HCT116 (cell line): ENCODE measurements around the gene PGRMC2. TPM values are rescaled to one million over a fixed set of nuclear protein-coding genes. Genes with fewer than 3 reads are reported as not detected.

Source experiments
- ATAC-seq: fragments of 200-7000 bp; cut with Tn5 transposase; 2 replicates; pipeline ENCODE4 v1.9.1; 2020; ENCODE audit warnings: mild to moderate bottlenecking, moderate library complexity
- BruUV-seq: library from RNA; stranded (reverse); fragments of 400-500 nt; replicated peaks from 2 replicates; lab custom pipeline; 2021; lab: Mats Ljungman, UMichigan
- CTCF ChIA-PET: fragments of 300-600 bp; sonication (Branson Sonifier 250); formaldehyde crosslinking; loops from one replicate; lab custom pipeline; 2021; ENCODE audit warnings: antibody characterized with exemption; lab: Charles Lee
- POLR2A ChIA-PET: fragments of 300-600, 350-600 bp; sonication (Branson Sonifier 250); formaldehyde crosslinking; loops from one replicate; lab custom pipeline; 2021; ENCODE audit warnings: antibody characterized with exemption; lab: Charles Lee
- RAD21 ChIA-PET, 2 experiments: fragments of 300-600 bp; sonication (Branson Sonifier 250); formaldehyde crosslinking; loops; one replicate each; lab custom pipeline; 2023; ENCODE audit warnings: low total read pairs in 2 of 2; ENCODE audit not compliant: uncharacterized antibody in 2 of 2, unreplicated experiment in 2 of 2, low non-redundant PET in 1 of 2; lab: Charles Lee
- DNase-seq: peaks from one replicate; pipeline ENCODE4 v3.0.0-alpha.2; 2010; ENCODE audit warnings: low read depth, low spot score
- H2AFZ ChIP-seq: fragments of 200-600 bp; shearing (Covaris generic), sonication (generic); 2 replicates; pipeline ENCODE4 v1.6.1; 2017; ENCODE audit warnings: low read depth, mixed run types, mixed read lengths, antibody characterized with exemption, low read length; ENCODE audit not compliant: poor library complexity, severe bottlenecking
- H3K27ac ChIP-seq: 2 replicates; pipeline ENCODE4 v1.5.1; 2012; ENCODE audit warnings: low read depth, low read length
- H3K27me3 ChIP-seq: fragments of 200-600 bp; sonication (generic); 2 replicates; pipeline ENCODE4 v1.6.1; 2016; ENCODE audit warnings: mixed run types, low read length, mixed read lengths; ENCODE audit not compliant: insufficient read depth
- H3K36me3 ChIP-seq, 2 experiments: fragments of 200-500 bp in 1 of 2; fragments of 200-600 bp in 1 of 2; sonication (Bioruptor generic) in 1 of 2; sonication (generic) in 1 of 2; 2 replicates each; pipeline versions ENCODE4 v1.5.1 to v1.6.1; 2014 to 2016; ENCODE audit warnings: low read length in 2 of 2, inconsistent platforms in 1 of 2, mixed read lengths in 1 of 2, mixed run types in 1 of 2; ENCODE audit not compliant: insufficient read depth in 2 of 2, control insufficient read depth in 1 of 2
- H3K4me1 ChIP-seq, 2 experiments: fragments of 200-600 bp in 1 of 2; sonication (generic) in 1 of 2; 2 replicates each; pipeline versions ENCODE4 v1.5.1 to v1.6.1; 2012 to 2017; ENCODE audit warnings: low read length in 2 of 2, inconsistent platforms in 1 of 2, mild to moderate bottlenecking in 1 of 2, mixed read lengths in 1 of 2, mixed run types in 1 of 2, moderate library complexity in 1 of 2; ENCODE audit not compliant: insufficient read depth in 2 of 2, control insufficient read depth in 1 of 2
- H3K4me2 ChIP-seq: fragments of 200-600 bp; sonication (generic); 2 replicates; pipeline ENCODE4 v1.6.1; 2017; ENCODE audit warnings: mixed run types, low read length, mixed read lengths
- H3K4me3 ChIP-seq, 2 experiments: fragments of 200-600 bp in 1 of 2; sonication (generic) in 1 of 2; replicated peaks in 1 of 2; 2 replicates each; pipeline ENCODE4 v1.5.1; 2011 to 2016; ENCODE audit warnings: low read length in 2 of 2, control low read depth in 1 of 2, low read depth in 1 of 2, mild to moderate bottlenecking in 1 of 2, mixed read lengths in 1 of 2, mixed run types in 1 of 2
- H3K79me2 ChIP-seq: fragments of 200-600 bp; sonication (generic); 2 replicates; pipeline ENCODE4 v1.6.1; 2017; ENCODE audit warnings: mild to moderate bottlenecking, mixed run types, low read length, moderate library complexity, mixed read lengths; ENCODE audit not compliant: insufficient read depth
- H3K9ac ChIP-seq: fragments of 200-600 bp; sonication (generic); 2 replicates; pipeline ENCODE4 v1.6.1; 2016; ENCODE audit warnings: low read length, mixed read lengths
- H3K9me2 ChIP-seq: fragments of 200-600 bp; sonication (generic), shearing (Covaris generic); 2 replicates; pipeline ENCODE4 v1.6.1; 2017; ENCODE audit warnings: mixed run types, mild to moderate bottlenecking, moderate library complexity; ENCODE audit not compliant: insufficient read depth
- H3K9me3 ChIP-seq, 2 experiments: fragments of 200-500 bp in 1 of 2; fragments of 200-600 bp in 1 of 2; sonication (Bioruptor generic) in 1 of 2; sonication (generic) in 1 of 2; 2 replicates each; pipeline ENCODE4 v1.6.1; 2014 to 2017; ENCODE audit warnings: low read length in 2 of 2, mixed read lengths in 2 of 2, inconsistent platforms in 1 of 2, low read depth in 1 of 2, mild to moderate bottlenecking in 1 of 2, mixed run types in 1 of 2, moderate library complexity in 1 of 2; ENCODE audit not compliant: control insufficient read depth in 1 of 2, insufficient read depth in 1 of 2
- H4K20me1 ChIP-seq: fragments of 200-600 bp; sonication (generic), shearing (Covaris generic); 2 replicates; pipeline ENCODE4 v1.6.1; 2017; ENCODE audit warnings: mixed run types, mild to moderate bottlenecking, moderate library complexity; ENCODE audit not compliant: insufficient read depth
- EZH2 ChIP-seq: fragments of 200-600 bp; sonication (generic); IDR thresholded peaks from 2 replicates; pipeline ENCODE4 v1.6.1; 2017; ENCODE audit warnings: antibody characterized with exemption, mixed run types
- MAX ChIP-seq: IDR thresholded peaks from 2 replicates; pipeline ENCODE4 v1.6.1; 2012
- POLR2AphosphoS5 ChIP-seq: IDR thresholded peaks from 2 replicates; pipeline ENCODE4 v1.6.1; 2011; ENCODE audit warnings: mild to moderate bottlenecking, low read depth, low read length, moderate library complexity
- RAD21 ChIP-seq: IDR thresholded peaks from 2 replicates; pipeline ENCODE4 v1.6.1; 2012; ENCODE audit warnings: low read depth, mild to moderate bottlenecking
- SP1 ChIP-seq: IDR thresholded peaks from 2 replicates; pipeline ENCODE4 v1.6.1; 2012; ENCODE audit warnings: low read depth
- SRF ChIP-seq: IDR thresholded peaks from 2 replicates; pipeline ENCODE4 v1.6.1; 2012; ENCODE audit warnings: low read depth
- TCF7L2 ChIP-seq: IDR thresholded peaks from 2 replicates; pipeline ENCODE4 v1.7.0; 2011; ENCODE audit warnings: borderline replicate concordance, inconsistent platforms; ENCODE audit not compliant: insufficient read depth, insufficient read length; ENCODE audit errors: extremely low read depth
- ZFX ChIP-seq: fragments of 450-650 bp; IDR thresholded peaks from 2 replicates; pipeline ENCODE4 v1.6.1; 2017
- intact Hi-C: fragments of 100-400 bp; cut with micrococcal nuclease; formaldehyde crosslinking; loops from 2 replicates; pipeline ENCODE4 v1.10.0; 2022
- total RNA-seq: library from RNA; stranded (reverse); gene quantifications from one replicate; pipeline ENCODE4 v1.2.1, GENCODE V29; 2021; ENCODE audit not compliant: unreplicated experiment

Gene PGRMC2
- total RNA-seq, 1 experiment from 2014 or later = 52.3 TPM

GRCh38 chr4:128329638-128330037, 42.0 kb upstream of the PGRMC2 start:
- Histone ChIP-seq H3K9me2 (no peaks in the 10 kb centered on the region), H3K9me3 (no peaks in the 10 kb centered on the region), H3K79me2 (no peaks in the 10 kb centered on the region), H3K27ac (no peak overlapping the region), H3K4me1 (no peaks in the 10 kb centered on the region), H3K9ac (no peak overlapping the region), H3K4me3 (no peak overlapping the region), H3K27me3 (no peaks in the 10 kb centered on the region), H4K20me1 (no peaks in the 10 kb centered on the region), H2AFZ (no peak overlapping the region), H3K4me2 (no peak overlapping the region), H3K36me3 (no peaks in the 10 kb centered on the region)
- TF ChIP-seq SP1 (no peak), RAD21 (no peak)
- BruUV-seq = no TSS peak
- DNase-seq (no peak), ATAC-seq (no peak)
- ChIA-PET RAD21 (no interaction called here), CTCF (no interaction called here), POLR2A (no interaction called here)
- intact Hi-C loops = no loop called here

- H4K20me1 ChIP-seq = no peaks in the 10 kb centered on the region
Measured at GRCh38 chr4:128328106-128328505, 40.5 kb upstream of the PGRMC2 start.

More at GRCh38 chr4:128328106-128328505, 40.5 kb upstream of the PGRMC2 start:
- Histone ChIP-seq H3K36me3 (no peaks in the 10 kb centered on the region), H2AFZ (no peak overlapping the region), H3K4me1 (peaks cover 2 to 5% of the 10 kb centered on the region in 2 experiments; a peak in 3 of 4 replicates), H3K79me2 (no peaks in the 10 kb centered on the region), H3K9me3 (no peaks in the 10 kb centered on the region), H3K27ac (no peak overlapping the region), H3K27me3 (no peaks in the 10 kb centered on the region)
- RAD21 ChIA-PET = no interaction called here
- POLR2A ChIA-PET = no interaction called here
- ATAC-seq = no peak
- CTCF ChIA-PET = no interaction called here
- TF ChIP-seq SRF (no peak), RAD21 (no peak), EZH2 (no peak), ZFX (no peak), TCF7L2 (no peak), MAX (no peak), POLR2AphosphoS5 (no peak)
- TF ChIP-seq, all 23 proteins: peak for 0
- no TSS peak for BruUV-seq
- no peak overlapping the region for H3K4me2 ChIP-seq
- no peak for DNase-seq
- intact Hi-C loops = no loop called here
- no peaks in the 10 kb centered on the region for H3K9me2 ChIP-seq
- no peak overlapping the region for H3K4me3 ChIP-seq
- no peak overlapping the region for H3K9ac ChIP-seq
